ENCODE results near the gene PTPRD.

Gene PTPRD

GRCh38 chr9:9961934-9962333 is 650.9 kb downstream of the PTPRD start:
- no peak overlapping the region for H3K4me3 ChIP-seq (ENCODE audit: low read length)
- TF ChIP-seq CTCF (IDR thresholded peaks at IDR 0.05; ENCODE audit: insufficient read depth, low read depth, low read length, missing control alignments), result no peak
- no peak for DNase-seq (ENCODE audit: low read depth)

DNA sequence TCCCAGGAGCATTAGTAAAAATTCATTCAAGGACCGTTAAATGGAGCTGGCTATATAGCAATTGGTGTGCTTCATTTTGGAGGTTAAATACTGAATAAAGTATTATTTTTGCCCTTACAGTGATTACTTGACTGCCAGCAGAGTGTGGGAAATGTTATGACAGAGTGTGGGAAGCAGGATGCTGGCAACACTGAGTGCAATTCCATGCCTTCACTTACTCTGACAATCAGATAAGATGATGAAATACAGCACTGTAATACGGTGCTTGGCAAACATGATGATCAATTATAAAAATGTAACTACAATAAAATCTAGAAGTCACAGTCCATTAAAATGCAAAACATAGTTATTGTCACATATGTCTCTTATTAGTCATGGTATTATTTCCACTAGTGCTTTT is 651.3 kb downstream of the PTPRD start:
- TF ChIP-seq CTCF (IDR thresholded peaks at IDR 0.05; ENCODE audit: insufficient read depth, low read depth, low read length, missing control alignments), result no peak
- no peak overlapping the region for H3K4me3 ChIP-seq (ENCODE audit: low read length)
- DNase-seq (ENCODE audit: low read depth), result no peak

DNA sequence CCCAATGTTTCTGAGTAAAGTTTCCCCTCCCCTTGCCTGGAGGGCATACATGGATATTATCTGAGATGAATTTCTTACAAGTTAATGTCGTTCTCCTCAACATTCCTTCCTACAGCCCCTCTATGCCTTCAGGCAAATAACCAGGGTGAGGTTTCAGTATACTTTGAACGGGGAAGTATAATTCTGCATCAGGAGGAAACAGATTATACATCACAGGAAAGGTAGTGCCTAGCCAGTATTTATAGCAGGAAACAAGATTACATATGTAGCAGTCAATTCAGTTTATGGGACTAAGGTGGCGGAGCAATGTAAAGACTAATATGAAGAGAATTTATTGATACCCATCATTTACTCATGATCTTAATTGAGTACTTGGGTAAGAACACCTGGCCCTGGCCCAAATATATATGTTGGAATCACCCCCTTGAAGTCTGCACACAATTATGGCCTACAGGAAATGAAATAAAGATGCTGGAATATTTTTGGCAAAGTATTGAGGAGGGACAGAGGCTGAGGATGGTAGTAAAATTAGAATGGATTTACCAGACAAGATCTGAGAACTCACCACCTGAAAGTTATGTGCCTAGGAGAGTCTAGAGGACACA is 661.1 kb downstream of the PTPRD start:
- DNase-seq (ENCODE audit: low read depth), result no peak
- no peak for TF ChIP-seq CTCF (IDR thresholded peaks at IDR 0.05; ENCODE audit: insufficient read depth, low read depth, low read length, missing control alignments)
- H3K4me3 ChIP-seq (ENCODE audit: low read length), result no peak overlapping the region

- no peak overlapping the region for H3K4me3 ChIP-seq (ENCODE audit: low read length)
- no peak for TF ChIP-seq CTCF (IDR thresholded peaks at IDR 0.05; ENCODE audit: insufficient read depth, low read depth, low read length, missing control alignments)
- DNase-seq (ENCODE audit: low read depth), result no peak
These were observed 662.0 kb downstream of the PTPRD start for GRCh38 chr9:9950813-9951212.

DNA sequence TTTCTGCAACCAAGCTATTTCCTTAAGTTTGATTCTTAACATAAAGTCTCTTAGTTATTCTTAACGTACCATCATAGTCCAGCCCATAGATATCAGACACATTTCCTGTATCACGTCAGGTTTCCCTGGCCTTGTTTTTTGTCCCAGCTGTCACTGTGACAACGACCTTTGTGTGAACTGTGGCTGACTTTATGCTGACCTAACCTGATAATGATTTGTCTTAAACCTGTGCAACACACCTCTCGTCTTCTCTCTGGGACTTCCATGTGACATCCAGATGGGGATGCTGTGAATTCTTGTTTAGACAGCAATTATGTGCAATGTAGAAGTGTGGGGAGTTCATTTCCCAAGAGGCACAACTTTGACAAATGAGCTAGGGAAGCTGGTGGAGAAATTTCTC is 662.8 kb downstream of the PTPRD start:
- H3K4me3 ChIP-seq (ENCODE audit: low read length), result no peak overlapping the region
- TF ChIP-seq CTCF (IDR thresholded peaks at IDR 0.05; ENCODE audit: insufficient read depth, low read depth, low read length, missing control alignments), result no peak
- no peak for DNase-seq (ENCODE audit: low read depth)

- no peak overlapping the region for H3K4me3 ChIP-seq (ENCODE audit: low read length)
- TF ChIP-seq CTCF (IDR thresholded peaks at IDR 0.05; ENCODE audit: insufficient read depth, low read depth, low read length, missing control alignments), result no peak
- no peak for DNase-seq (ENCODE audit: low read depth)
These were observed 663.4 kb downstream of the PTPRD start for GRCh38 chr9:9949368-9949767.

DNA sequence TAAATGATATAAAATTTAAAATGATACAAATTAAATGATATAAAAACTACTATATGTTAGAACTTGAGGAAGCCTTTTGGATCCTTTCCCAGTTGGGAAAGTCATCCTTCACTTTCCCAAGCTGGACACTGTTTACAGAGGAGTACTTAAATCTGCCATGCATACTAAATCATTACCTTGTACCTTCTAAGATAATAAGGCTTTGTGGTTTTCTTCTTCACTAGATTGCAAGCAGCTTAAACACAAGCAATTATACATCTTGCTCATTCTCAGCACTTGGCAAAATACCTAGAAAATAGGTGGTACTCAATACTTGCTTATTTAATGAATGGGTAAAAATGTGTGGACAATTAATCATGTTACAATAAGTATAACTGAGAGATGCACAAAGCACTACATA is 666.8 kb downstream of the PTPRD start:
- TF ChIP-seq CTCF (IDR thresholded peaks at IDR 0.05; ENCODE audit: insufficient read depth, low read depth, low read length, missing control alignments), result no peak
- no peak for DNase-seq (ENCODE audit: low read depth)
- H3K4me3 ChIP-seq (ENCODE audit: low read length), result no peak overlapping the region

Data from epithelial cell of esophagus (primary cell).